Sigmoid colon (tissue), 4 donors: ENCODE measurements around the gene MELTF.
"Not testable (repeated sequence)": the region's sequence is repeated elsewhere in the genome, so short reads cannot be mapped to it uniquely, and the experiment has no call there.

Experiments used
- EP300 ChIP-seq, 4 donors: sonication (generic); formaldehyde crosslinking; IDR thresholded peaks; one replicate each; pipeline ENCODE4 v1.6.1; 2017; ENCODE audit warnings: antibody characterized with exemption in 4 of 4
- POLR2A ChIP-seq, 2 donors: fragments of 450-650 bp; IDR thresholded peaks; one replicate each; pipeline ENCODE4 v1.6.1; 2016; ENCODE audit warnings: antibody characterized with exemption in 2 of 2, mild to moderate bottlenecking in 2 of 2, moderate library complexity in 2 of 2
- POLR2AphosphoS5 ChIP-seq, 4 donors: sonication (generic); formaldehyde crosslinking; IDR thresholded peaks; one replicate each; pipeline ENCODE4 v1.6.1; 2017; ENCODE audit warnings: antibody characterized with exemption in 4 of 4
- TF ChIP-seq, protein P1 (sequence below), 4 experiments: fragments of 450-650 bp in 3 of 4; fragments of 200-600 bp in 1 of 4; IDR thresholded peaks; one replicate each; pipeline ENCODE4 v1.5.1; 2016 to 2019; ENCODE audit warnings: antibody characterized with exemption in 4 of 4, mild to moderate bottlenecking in 3 of 4, moderate library complexity in 2 of 4

DNA sequence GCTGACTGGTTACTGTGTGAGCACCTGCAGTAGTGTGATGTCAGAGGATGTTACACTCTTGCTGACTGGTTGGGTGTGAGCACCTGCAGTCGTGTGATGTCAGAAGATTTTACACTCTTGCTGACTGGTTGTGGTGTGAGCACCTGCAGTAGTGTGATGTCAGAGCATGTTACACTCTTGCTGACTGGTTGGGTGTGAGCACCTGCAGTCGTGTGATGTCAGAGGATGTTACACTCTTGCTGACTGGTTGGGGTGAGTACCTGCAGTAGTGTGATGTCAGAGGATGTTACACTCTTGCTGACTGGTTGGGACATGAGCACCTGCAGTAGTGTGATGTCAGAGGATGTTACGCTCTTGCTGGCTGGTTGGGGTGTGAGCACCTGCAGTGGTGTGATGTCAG, 4.1 kb upstream of the MELTF start:
- not testable (repeated sequence) for TF ChIP-seq EP300, POLR2AphosphoS5, POLR2A (IDR thresholded peaks at IDR 0.05)
- TF ChIP-seq, protein P1, sequence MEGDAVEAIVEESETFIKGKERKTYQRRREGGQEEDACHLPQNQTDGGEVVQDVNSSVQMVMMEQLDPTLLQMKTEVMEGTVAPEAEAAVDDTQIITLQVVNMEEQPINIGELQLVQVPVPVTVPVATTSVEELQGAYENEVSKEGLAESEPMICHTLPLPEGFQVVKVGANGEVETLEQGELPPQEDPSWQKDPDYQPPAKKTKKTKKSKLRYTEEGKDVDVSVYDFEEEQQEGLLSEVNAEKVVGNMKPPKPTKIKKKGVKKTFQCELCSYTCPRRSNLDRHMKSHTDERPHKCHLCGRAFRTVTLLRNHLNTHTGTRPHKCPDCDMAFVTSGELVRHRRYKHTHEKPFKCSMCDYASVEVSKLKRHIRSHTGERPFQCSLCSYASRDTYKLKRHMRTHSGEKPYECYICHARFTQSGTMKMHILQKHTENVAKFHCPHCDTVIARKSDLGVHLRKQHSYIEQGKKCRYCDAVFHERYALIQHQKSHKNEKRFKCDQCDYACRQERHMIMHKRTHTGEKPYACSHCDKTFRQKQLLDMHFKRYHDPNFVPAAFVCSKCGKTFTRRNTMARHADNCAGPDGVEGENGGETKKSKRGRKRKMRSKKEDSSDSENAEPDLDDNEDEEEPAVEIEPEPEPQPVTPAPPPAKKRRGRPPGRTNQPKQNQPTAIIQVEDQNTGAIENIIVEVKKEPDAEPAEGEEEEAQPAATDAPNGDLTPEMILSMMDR (IDR thresholded peaks at IDR 0.05), result not testable (repeated sequence)
